Measurements from ENCODE around the gene RUNX2. TPM values are rescaled to one million over a fixed set of nuclear protein-coding genes. Genes with fewer than 3 reads are reported as not detected.

RUNX2 gene
- total and polyA plus RNA-seq, 8 donors, result 0.80 to 18.7 (median 2.7) TPM; not detected in 1

- WGBS, 5 donors, result 88 to 96% (median 92%) methylated on average over 3 of the region's 3 CpGs
Observed at GRCh38 chr6:45467853-45468252, 139.7 kb downstream of the RUNX2 start.

GRCh38 chr6:45469663-45470062 lies 141.5 kb downstream of the RUNX2 start:
- Histone ChIP-seq H3K9me3 (no peaks in the 10 kb centered on the region), H3K4me3 (no peak overlapping the region), H3K27me3 (no peaks in the 10 kb centered on the region), H3K4me1 (peaks cover 11 to 21% (median 15%) of the 10 kb centered on the region in 4 donors), H3K36me3 (no peaks in the 10 kb centered on the region), H3K27ac (no peak overlapping the region)
- 89 to 92% (median 90%) methylated on average over 4 of the region's 4 CpGs for WGBS, 5 donors
- no peak for TF ChIP-seq POLR2AphosphoS5 (IDR thresholded peaks at IDR 0.05)
- TF ChIP-seq CTCF (IDR thresholded peaks at IDR 0.05), result no peak
- no peak for TF ChIP-seq EP300 (IDR thresholded peaks at IDR 0.05)
- no peak for TF ChIP-seq POLR2A (IDR thresholded peaks at IDR 0.05)
- no peak for DNase-seq
- intact Hi-C loops (cut with DNase I; ENCODE audit: low total_unique reads), result no loop called here

More at GRCh38 chr6:45467853-45468252, 139.7 kb downstream of the RUNX2 start:
- peaks cover under 1 to 9% (median 6%) of the 10 kb centered on the region in 4 donors for H3K4me1 ChIP-seq
- H3K36me3 ChIP-seq, result no peaks in the 10 kb centered on the region
- H3K4me3 ChIP-seq, result no peak overlapping the region
- H3K27me3 ChIP-seq, result no peaks in the 10 kb centered on the region
- intact Hi-C loops (cut with DNase I; ENCODE audit: low total_unique reads), result no loop called here
- no peak for DNase-seq
- no peak for TF ChIP-seq CTCF (IDR thresholded peaks at IDR 0.05)
- no peak for TF ChIP-seq POLR2A (IDR thresholded peaks at IDR 0.05)
- TF ChIP-seq POLR2AphosphoS5 (IDR thresholded peaks at IDR 0.05), result no peak
- TF ChIP-seq EP300 (IDR thresholded peaks at IDR 0.05), result no peak
- H3K27ac ChIP-seq, result no peak overlapping the region
- H3K9me3 ChIP-seq, result no peaks in the 10 kb centered on the region

GRCh38 chr6:45470131-45470738 lies 142.1 kb downstream of the RUNX2 start:
- intact Hi-C loops (cut with DNase I; ENCODE audit: low total_unique reads), result no loop called here
- WGBS, 5 donors, result 83 to 88% (median 84%) methylated on average over 4 of the region's 4 CpGs
- no peaks in the 10 kb centered on the region for H3K9me3 ChIP-seq
- no peak overlapping the region for H3K4me3 ChIP-seq
- H3K27me3 ChIP-seq, result no peaks in the 10 kb centered on the region
- no peak overlapping the region for H3K27ac ChIP-seq
- peaks cover 11 to 21% (median 17%) of the 10 kb centered on the region in 4 donors for H3K4me1 ChIP-seq
- DNase-seq, result no peak
- no peaks in the 10 kb centered on the region for H3K36me3 ChIP-seq
- TF ChIP-seq EP300 (IDR thresholded peaks at IDR 0.05) (no peak), POLR2AphosphoS5 (IDR thresholded peaks at IDR 0.05) (no peak), POLR2A (IDR thresholded peaks at IDR 0.05) (no peak), CTCF (IDR thresholded peaks at IDR 0.05) (no peak)

- Histone ChIP-seq H3K27me3 (no peaks in the 10 kb centered on the region), H3K4me1 (peaks cover 11 to 21% (median 17%) of the 10 kb centered on the region in 4 donors), H3K4me3 (no peak overlapping the region), H3K36me3 (no peaks in the 10 kb centered on the region), H3K9me3 (no peaks in the 10 kb centered on the region), H3K27ac (peak overlapping the region in 2 of 5 donors; percentile 30 to 61)
- peak in 1 of 2 donors; percentile 51 for DNase-seq
- 53 to 74% (median 61%) methylated on average over 7 of the region's 7 CpGs for WGBS, 5 donors
- TF ChIP-seq POLR2A (IDR thresholded peaks at IDR 0.05) (no peak), CTCF (IDR thresholded peaks at IDR 0.05) (no peak), POLR2AphosphoS5 (IDR thresholded peaks at IDR 0.05) (no peak), EP300 (IDR thresholded peaks at IDR 0.05) (no peak)
- intact Hi-C loops (cut with DNase I; ENCODE audit: low total_unique reads), result no loop called here
Observed at GRCh38 chr6:45472382-45472781, 144.3 kb downstream of the RUNX2 start.

Data from stomach (tissue), 9 donors.